GM21723 (cell line): ENCODE data around the gene RNF41.
"Not testable (repeated sequence)": the region's sequence is repeated elsewhere in the genome, so short reads cannot be mapped to it uniquely, and the experiment has no call there.

Experiments
- ATAC-seq: cut with Tn5 transposase; IDR thresholded peaks from one replicate; pipeline ENCODE4 v1.9.1; 2021; ENCODE audit warnings: mild to moderate bottlenecking, moderate library complexity; ENCODE audit not compliant: unreplicated experiment

RNF41 gene

DNA sequence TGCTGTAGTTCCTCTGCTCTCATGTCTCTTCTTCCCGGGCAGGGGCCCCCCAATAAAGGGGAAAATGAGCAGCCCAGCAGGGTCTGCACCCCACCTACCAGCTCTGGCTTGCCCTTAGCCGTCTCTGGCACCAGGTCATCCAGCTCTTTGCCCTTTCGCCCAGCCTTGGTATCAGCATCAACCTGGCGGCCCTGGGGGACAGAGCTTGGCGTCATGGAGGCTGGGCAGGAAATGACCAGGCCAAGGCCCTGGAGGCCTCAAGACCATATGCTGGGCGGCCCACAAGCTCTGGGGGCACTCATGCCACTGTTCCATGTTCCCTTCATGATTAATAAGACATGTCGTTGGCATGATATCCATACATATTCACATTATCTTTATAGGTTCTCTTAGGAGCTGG lies 48.9 kb downstream of the RNF41 start:
- no peak for ATAC-seq

DNA sequence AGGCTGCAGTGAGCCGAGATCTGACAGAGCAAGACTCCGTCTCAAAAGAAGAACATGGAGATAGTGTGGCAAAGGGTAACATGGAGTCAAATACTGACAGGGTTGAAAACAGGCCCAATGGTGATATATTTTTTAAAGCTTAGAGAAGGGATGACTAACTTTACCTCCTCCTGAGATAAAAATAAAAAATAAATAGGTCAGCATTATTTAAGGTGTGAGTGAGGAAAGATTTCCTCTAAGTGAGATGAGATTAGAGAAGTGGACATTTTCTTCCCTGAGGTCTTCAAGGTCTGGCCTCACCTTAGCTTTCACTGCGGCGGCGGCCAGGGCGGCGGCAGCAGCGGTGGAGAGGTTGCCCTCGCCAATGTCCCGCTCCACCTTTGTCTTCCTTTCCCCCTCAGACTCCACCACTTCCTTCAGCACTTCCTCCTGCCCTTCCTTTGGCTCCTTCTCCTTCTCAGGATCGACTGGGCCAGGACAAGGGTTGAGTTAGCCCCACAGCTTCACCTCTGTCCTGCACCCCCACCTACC lies 52.4 kb downstream of the RNF41 start:
- ATAC-seq = no peak

DNA sequence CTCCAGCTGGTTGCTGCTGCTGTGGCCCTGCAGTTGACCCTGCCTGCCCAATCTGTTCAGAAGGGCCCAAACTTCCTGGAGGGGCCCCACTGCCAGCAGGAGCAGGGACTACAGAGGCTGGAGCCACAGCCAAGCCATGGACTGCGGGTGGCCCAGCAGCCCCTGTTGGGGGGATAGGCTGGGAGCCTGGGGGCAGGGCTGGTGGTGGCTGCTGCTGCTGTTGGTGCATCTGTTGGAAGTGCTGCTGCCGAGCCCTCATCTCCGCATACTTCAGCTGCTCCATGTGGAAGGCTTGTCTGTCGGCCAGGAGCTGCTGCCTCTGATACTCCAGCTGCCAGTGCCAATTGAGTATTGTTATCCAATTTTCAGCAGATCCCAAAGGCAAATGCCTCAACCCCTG lies 56.4 kb downstream of the RNF41 start:
- no peak for ATAC-seq

DNA sequence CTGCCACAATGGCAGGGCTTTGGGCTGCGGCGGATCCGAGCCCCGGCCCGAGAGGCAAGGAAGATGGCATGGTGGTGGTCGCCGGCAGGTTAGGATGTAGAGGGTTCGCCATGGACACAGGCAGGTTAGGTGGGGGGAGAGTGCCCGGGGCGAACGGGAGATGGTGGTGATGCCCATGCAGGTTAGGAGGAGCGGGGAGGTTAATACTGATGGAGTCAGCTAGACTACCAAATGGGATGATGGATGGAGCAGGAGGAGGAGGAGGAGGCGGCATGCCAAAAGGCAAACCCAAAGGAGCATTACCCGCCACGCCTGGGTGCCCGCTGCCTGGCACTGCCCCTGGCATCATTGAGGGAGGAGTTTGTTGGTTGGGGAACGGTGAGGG lies 57.4 kb downstream of the RNF41 start:
- ATAC-seq = no peak

DNA sequence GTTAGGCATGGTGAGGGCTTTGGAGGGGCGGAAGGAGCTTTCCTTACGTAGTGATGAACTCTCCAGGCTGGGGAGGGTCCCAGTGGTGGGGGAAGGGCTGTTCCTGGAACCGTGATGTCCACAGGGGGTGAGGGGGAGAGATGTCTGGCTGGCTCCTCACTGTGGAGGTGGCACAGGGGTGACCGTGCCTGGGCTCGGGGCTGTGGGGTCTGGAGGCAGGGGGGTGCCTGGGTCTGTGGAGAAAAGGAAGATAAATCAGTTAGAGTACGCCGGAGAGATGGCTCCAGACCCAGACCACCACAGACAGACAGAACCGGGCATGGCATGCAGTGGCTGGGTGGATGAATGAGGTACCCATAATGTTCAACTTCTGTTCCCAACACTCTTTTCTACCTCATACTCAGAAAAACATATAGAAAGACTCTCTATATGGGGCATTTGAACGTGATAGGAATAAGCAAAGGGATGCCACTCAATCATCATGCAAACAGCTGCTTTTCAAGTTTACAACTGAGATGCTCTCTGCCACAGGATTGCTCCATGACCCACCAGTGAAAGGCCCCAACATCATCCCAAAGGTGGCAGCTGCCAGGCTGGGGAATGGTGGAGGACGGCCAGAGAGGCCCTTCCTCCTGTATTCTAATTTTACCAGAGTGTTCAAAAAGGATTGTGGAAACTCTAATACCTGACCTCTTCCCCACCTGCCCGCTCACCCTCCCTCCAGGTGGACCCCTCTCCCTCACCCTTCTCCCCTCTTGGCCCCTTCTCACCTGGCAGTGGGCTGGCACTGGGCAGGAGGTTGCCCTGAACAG lies 58.0 kb downstream of the RNF41 start:
- ATAC-seq = no peak

DNA sequence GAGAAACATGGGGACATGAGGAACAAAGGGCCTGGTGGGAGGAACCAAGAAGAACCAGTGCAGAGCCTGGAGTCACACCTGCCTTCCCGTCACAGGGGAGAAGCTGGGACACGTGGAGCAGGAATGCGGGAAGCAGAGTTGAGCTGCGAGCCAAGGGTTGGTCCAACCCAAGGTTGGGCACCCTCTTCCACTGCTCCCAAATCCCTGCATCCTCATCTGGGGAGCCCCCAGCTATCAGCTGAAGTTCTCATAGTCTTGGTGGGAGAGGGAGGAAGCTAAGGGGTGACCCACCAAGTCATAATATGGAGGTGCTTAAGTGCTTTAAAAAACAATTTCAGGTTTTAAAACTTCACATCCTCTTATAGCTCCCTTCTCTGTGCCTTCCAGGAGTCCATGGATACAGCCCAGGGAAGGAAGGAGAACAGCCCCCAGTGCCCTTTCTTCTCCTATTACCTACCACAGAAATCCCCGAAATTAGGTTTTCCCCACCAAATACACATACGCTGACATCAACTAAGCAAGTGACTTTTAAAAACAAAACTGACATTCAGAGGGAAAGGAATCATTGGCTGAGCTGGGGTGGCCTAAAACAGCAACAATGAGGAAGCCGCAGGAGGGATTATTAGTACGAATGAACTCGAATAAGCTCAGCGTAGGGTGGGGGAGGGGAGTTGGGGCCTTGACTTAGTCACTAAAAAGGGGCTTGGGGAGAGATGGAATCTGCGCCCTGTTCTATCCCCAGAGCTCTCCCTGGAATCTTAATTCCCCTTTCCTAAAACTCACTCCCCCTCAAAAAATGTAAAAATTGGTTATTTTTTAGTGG lies 59.0 kb downstream of the RNF41 start:
- no peak for ATAC-seq

DNA sequence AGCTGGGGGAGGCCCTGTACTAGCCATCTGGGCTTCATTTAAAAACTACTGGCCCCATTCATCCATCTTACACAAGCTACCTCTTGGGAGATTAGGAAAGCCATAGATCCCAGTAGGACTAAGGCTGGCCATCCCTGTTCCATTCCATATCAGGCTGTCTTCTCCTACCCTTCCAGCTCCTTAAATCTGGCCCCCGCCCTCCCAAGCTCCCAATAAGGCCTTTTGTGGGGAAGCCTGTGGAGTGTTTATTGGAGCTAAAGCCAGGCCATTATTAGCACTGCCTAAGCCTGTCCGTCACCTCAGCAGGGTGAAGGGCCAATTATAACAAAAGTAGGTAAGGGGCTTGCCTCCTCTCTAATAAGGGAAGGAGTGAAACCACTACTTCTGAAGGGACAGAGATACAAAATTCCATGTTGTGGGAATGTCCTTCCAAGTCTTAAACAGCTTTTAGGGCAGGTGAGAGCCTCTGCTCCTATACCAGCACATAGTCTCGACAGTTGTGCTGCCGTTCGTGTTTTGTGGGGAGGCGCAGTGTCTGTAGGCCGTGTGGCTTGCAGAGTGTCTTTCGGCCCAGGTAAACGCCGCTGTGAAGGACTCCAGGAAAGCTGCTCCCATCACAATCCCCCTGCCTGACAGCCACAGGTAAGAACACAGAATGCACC lies 59.9 kb downstream of the RNF41 start:
- no peak for ATAC-seq

DNA sequence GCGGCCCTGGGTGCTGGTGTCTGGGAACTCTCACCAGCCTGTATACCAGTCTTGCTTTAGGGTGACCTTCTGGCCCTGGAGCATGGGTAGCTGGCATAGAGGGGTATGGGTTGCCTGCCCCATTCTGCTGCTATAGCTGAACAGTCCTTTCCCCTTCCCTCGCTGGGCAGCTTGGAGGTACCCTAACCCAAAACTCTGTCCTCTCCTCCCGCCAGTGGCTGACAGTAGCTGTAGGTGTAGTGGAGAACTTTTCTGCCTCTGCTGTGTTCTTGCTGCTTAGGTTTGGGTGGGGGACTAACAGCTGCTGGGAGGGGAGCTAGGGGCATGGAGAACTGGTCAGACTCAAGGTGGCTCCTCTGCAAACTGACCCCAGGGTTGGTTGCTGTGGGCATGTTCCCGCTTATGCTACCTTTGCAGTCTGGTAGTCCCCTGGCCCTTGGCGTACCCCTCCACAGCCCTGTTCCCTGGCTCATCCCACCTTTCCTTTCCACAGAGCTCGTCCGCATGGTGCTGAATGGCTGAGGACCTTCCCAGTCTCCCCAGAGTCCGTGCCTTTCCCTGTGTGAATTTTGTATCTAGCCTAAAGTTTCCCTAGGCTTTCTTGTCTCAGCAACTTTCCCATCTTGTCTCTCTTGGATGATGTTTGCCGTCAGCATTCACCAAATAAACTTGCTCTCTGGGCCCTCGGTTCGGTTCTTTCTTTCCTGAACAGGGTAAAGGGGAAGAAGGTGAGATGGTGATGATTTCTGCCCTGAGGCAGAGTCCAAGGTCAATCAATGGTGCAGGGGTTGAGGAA lies 60.6 kb downstream of the RNF41 start:
- ATAC-seq = no peak

DNA sequence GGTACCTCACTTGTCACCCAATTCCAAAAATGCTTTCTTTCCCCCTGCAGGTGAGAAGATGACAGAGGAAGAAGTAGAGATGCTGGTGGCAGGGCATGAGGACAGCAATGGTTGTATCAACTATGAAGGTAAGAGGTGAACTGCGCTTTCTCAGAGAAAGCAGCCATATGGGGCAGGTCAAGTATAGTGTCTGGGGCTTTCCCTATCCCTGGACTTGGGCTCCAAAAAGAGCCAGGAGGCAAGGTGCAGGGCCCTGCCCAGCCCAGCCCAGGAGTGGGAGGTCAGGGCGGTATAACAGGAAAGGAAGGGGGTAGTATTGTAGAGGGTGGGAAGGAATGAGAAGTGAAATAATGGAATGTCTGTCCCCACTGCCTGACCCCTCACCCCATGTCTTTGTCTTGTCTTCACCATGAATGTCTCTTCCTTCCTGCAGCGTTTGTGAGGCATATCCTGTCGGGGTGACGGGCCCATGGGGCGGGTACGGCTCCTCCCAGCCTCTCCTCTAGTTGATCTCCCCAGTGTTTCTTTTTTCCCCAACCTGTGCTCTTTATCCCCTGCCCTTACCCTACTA lies 61.4 kb downstream of the RNF41 start:
- ATAC-seq = no peak

DNA sequence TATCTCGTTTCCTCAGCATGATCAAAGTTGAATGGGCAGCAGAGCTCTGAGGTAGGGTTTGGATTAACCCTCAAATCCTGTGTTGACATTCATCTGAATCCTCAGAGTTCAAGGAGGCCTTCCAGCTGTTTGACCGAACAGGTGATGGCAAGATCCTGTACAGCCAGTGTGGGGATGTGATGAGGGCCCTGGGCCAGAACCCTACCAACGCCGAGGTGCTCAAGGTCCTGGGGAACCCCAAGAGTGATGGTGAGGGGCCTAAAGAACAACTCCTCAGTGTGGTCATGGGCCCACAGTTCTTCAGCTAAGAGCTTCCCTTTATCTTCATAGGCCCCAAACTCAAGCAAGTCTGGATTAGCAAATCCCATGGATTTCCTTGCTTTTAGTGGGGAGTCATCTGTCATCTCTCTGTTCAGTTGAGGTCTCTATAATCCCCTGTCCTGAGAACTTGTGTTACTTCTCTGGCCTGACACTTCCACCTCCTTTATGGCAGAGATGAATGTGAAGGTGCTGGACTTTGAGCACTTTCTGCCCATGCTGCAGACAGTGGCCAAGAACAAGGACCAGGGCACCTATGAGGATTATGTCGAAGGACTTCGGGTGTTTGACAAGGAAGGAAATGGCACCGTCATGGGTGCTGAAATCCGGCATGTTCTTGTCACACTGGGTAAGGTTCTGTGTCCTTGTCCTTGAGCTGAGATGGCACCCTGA lies 62.1 kb downstream of the RNF41 start:
- ATAC-seq = no peak

DNA sequence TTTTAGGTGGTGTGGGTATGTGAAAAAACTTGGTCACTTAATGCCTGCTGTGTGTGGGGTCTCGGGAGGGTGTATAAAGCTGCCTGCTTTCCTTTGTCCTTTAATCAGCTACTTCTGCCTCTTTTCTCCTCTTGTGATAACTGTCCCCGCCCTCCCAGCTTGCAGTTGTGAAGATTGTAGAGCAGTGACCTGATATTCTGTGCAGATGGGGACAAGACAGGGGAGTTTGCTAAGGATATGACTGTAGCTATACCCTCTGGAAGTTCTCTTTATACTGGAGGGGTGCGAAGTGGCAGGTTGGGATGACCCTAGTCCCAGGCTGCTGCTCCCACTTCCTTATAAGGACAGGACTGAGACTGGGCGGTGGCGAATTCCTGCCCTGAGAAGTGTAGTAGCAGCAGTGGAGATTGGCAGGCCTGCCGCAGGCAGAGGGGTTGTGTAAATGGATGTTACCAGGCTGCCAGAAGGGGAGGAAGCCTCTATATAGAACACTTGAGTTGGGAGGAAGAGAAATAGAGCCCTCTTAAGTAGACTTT lies 62.7 kb downstream of the RNF41 start:
- no peak for ATAC-seq

DNA sequence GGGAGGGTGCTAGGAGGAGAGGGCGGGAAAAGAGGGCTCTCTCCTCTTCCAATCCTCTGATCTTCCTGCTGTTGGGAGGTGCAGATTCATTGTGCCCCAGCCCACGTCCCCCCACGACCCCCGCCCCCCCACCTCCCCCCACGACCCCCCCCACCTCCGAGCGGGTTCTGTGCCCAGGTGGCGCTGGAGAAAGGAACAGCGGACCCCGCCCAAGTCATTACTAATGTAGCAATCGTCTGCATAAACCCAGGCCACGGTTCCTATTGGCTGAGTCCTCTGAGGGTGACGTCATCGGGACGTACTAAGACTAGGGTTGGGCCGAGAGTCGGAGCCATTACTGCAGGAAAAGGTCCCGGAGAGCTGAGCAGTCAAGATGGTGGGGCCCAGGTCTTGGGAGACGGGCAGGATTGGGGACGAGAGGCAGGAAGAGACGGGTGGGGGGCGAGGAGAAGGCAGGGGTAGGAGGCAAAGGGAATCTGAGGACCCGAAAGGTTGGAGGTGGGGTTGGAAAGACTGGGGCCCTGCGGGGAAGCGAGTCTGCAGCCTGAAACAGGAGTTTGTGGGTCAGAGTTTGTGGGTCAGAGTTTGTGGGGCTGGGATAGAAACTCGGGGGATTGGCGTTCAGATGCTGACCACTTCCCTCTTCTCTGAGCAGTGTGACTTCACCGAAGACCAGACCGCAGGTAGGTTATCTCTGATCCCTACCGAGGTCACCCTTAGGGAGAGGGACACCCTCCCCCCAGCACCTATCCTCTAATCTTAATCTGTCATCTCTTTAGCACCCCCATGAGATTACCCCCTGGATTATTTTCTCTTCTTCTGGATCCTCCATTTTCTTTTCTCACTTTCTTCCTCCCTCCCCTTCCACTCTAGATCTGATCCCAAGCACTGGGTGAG lies 63.4 kb downstream of the RNF41 start, which contains the start of gene MYL6:
TSS of gene MYL6 (plus strand) at position 331 of the 897 bp plus-strand sequence. CDS start at position 374, 43 bp downstream.
- ATAC-seq = peak; percentile 79

DNA sequence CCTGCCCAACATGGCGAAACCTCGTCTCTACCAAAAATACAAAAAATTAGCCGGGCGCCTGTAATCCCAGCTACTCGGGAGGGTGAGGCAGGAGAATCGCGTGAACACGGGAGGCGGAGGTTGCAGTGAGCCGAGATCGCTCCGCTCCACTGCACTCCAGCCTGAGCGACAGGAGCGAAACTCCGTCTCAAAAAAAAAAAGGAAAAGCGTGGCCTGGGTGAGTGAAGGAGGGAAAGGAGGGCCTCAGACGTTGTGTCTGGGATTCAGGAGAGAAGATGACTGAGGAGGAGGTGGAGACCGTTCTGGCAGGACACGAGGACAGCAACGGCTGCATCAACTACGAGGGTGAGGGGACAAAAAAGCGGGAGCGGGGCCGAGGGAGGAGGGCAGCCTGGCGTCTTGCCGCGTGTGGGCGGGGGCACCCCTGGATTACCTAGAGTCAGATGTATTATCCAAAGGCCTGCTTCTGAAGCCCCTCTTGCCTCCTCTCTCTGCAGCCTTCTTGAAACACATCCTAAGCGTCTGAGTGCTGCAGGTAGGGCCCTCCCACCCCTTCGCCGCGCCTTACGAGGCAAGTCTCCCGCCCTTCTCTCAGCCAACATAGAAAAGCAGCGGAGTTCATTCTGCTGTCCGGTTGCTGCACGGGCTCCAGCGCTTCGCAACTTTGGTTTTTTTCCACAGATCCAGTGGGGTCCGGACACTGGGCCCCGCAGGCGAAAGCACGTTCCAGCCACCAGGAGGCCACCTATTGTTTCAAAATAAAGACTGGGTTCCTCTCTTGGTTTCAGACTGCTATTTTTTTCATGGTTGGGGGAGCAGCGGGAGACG lies 64.3 kb downstream of the RNF41 start:
- peak; percentile 37 for ATAC-seq

DNA sequence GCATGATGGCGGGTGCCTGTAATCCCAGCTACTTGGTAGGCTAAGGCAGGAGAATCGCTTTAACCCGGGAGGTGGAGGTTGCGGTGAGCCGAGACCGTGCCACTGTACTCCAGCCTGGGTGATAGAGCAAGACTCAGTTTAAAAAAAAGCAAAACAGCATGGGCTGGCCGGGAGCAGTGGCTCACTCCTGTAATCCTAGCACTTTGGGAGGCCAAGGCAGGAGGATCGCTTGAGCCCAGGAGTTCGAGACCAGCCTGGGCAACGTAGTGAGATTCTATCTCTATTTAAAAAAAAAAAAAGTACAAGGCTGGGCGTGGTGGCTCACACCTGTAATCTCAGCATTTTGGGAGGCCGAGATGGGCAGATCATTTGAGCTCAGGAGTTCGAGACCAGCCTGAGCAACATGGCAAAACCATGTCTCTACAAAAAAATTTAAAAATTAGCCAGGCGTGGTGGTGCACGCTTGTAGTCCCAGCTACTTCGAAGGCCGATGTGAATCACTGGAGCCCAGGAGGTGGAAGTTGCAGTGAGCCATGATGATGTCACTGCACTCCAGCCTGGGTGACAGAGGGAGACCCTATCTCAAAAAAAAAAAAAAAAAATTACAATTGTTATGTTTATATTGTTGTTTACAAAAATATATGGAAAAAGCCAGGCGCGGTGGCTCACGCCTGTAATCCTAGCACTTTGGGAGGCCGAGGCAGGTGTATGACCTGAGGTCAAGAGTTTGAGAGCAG lies 65.1 kb downstream of the RNF41 start:
- not testable (repeated sequence) for ATAC-seq

DNA sequence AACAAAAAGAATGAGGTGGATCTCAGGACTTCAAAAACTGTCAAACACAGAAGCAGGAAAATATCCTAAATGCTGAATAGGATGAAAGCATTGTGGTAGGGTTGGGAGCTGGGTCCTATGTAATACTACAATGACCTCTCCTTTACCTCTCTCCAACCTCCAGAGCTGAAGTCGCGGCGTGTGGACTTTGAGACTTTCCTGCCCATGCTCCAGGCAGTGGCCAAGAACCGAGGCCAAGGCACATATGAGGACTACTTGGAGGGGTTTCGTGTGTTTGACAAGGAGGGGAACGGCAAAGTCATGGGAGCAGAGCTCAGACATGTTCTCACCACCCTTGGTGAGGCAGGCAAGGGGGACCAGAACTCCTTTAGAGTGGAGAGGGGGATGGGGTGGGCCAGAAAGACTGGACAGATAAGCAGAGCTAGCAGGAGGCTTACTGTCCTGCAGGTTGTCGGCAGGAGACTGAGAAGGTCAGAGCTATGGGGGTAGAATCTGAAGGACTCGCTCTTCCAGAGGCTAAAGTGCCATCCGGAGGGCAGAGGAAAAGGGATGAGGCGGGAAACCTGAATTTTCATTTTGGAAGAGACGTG lies 66.4 kb downstream of the RNF41 start:
- no peak for ATAC-seq

DNA sequence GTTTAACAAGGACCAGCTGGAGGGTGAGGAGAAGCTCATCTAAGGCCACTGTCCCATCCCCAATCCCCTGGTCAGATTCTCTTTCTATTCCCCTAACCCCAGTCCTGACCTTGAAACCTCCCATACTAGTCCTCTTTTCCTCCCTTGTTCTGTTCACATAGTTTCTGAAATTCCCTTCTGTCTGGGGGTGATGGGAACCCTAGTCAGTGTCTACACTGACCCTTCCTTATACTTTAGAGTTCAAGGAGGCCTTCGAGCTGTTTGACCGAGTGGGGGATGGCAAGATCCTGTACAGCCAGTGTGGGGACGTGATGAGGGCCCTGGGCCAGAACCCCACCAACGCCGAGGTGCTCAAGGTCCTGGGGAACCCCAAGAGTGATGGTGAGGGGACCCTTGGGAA lies 66.9 kb downstream of the RNF41 start:
- ATAC-seq = no peak
